ENCODE data around the gene MAN1A2. TPM values are rescaled to one million over a fixed set of nuclear protein-coding genes. Genes with fewer than 3 reads are reported as not detected.

MAN1A2 gene
- total RNA-seq, 1 experiment from 2014 or later: 33.4 TPM

GRCh38 chr1:117535821-117536220 is 168.6 kb downstream of the MAN1A2 start:
- POLR2A ChIA-PET: interaction anchor here (0.9 to 2.5 kb wide), 3 partner anchors 21 to 222 kb away, joined by 4 to 12 read pairs (median 5); no protein-coding TSS in a partner anchor
- Mint-ChIP-seq H3K4me1 (ENCODE audit: insufficient read depth, unreplicated experiment) (no peaks in the 10 kb centered on the region), H3K27me3 (ENCODE audit: insufficient read depth, unreplicated experiment) (no peaks in the 10 kb centered on the region), H3K36me3 (ENCODE audit: insufficient read depth, unreplicated experiment) (no peaks in the 10 kb centered on the region), H3K4me3 (ENCODE audit: unreplicated experiment) (no peak overlapping the region), H3K27ac (ENCODE audit: low read depth, unreplicated experiment) (no peak overlapping the region), H3K9me3 (ENCODE audit: unreplicated experiment) (no peaks in the 10 kb centered on the region)
- no peak for TF ChIP-seq CTCF (IDR thresholded peaks at IDR 0.05; ENCODE audit: unreplicated experiment)
- CTCF ChIA-PET: interaction anchor here (0.6 to 15.1 kb wide), 48 partner anchors 9 to 811 kb away, joined by 3 to 395 read pairs (median 4); no protein-coding TSS in a partner anchor
- no TSS peak for BruUV-seq (replicated peaks)
- DNase-seq (ENCODE audit: unreplicated experiment): peak; percentile 26
- intact Hi-C loops (cut with micrococcal nuclease): loop anchor here (1.0 to 10.0 kb wide), 5 partner anchors 139 to 469 kb away; no protein-coding TSS in a partner anchor

- H3K27me3 Mint-ChIP-seq (ENCODE audit: insufficient read depth, unreplicated experiment): peaks cover 1% of the 10 kb centered on the region
- ChIA-PET POLR2A (interaction anchor here (0.6 to 0.9 kb wide), 2 partner anchors 14 to 309 kb away, joined by 3 to 4 read pairs; no protein-coding TSS in a partner anchor), CTCF (interaction anchor here (1.1 to 15.1 kb wide), 3 partner anchors 25 to 358 kb away, joined by 4 to 395 read pairs (median 4); no protein-coding TSS in a partner anchor)
- intact Hi-C loops (cut with micrococcal nuclease): loop anchor here (5.0 to 10.0 kb wide), 2 partner anchors 137 to 470 kb away; no protein-coding TSS in a partner anchor
- H3K9me3 Mint-ChIP-seq (ENCODE audit: unreplicated experiment): no peaks in the 10 kb centered on the region
- H3K27ac Mint-ChIP-seq (ENCODE audit: low read depth, unreplicated experiment): no peak overlapping the region
- H3K4me3 Mint-ChIP-seq (ENCODE audit: unreplicated experiment): no peak overlapping the region
- BruUV-seq (replicated peaks): no TSS peak
- no peaks in the 10 kb centered on the region for H3K4me1 Mint-ChIP-seq (ENCODE audit: insufficient read depth, unreplicated experiment)
- TF ChIP-seq CTCF (IDR thresholded peaks at IDR 0.05; ENCODE audit: unreplicated experiment): no peak
- H3K36me3 Mint-ChIP-seq (ENCODE audit: insufficient read depth, unreplicated experiment): no peaks in the 10 kb centered on the region
- peak; percentile 60 for DNase-seq (ENCODE audit: unreplicated experiment)
These were observed 170.2 kb downstream of the MAN1A2 start for GRCh38 chr1:117537291-117537920.

- H3K9me3 Mint-ChIP-seq (ENCODE audit: unreplicated experiment): peaks cover 5% of the 10 kb centered on the region
- no peaks in the 10 kb centered on the region for H3K4me1 Mint-ChIP-seq (ENCODE audit: insufficient read depth, unreplicated experiment)
- no peak overlapping the region for H3K27ac Mint-ChIP-seq (ENCODE audit: low read depth, unreplicated experiment)
- BruUV-seq (replicated peaks): no TSS peak
- peaks cover 9% of the 10 kb centered on the region for H3K27me3 Mint-ChIP-seq (ENCODE audit: insufficient read depth, unreplicated experiment)
- intact Hi-C loops (cut with micrococcal nuclease): no loop called here
- no peaks in the 10 kb centered on the region for H3K36me3 Mint-ChIP-seq (ENCODE audit: insufficient read depth, unreplicated experiment)
- no peak overlapping the region for H3K4me3 Mint-ChIP-seq (ENCODE audit: unreplicated experiment)
- no peak for TF ChIP-seq CTCF (IDR thresholded peaks at IDR 0.05; ENCODE audit: unreplicated experiment)
- POLR2A ChIA-PET: interaction anchor here (0.7 to 1.5 kb wide), 3 partner anchors 76 to 213 kb away, joined by 3 read pairs; no protein-coding TSS in a partner anchor
- CTCF ChIA-PET: interaction anchor here (0.5 to 15.1 kb wide), 9 partner anchors 12 to 860 kb away, joined by 3 to 395 read pairs (median 4); no protein-coding TSS in a partner anchor
- DNase-seq (ENCODE audit: unreplicated experiment): no peak
These were observed 173.3 kb downstream of the MAN1A2 start for GRCh38 chr1:117540532-117540931.

GRCh38 chr1:117541003-117541402 is 173.8 kb downstream of the MAN1A2 start:
- no peak for TF ChIP-seq CTCF (IDR thresholded peaks at IDR 0.05; ENCODE audit: unreplicated experiment)
- Mint-ChIP-seq H3K27ac (ENCODE audit: low read depth, unreplicated experiment) (no peak overlapping the region), H3K27me3 (ENCODE audit: insufficient read depth, unreplicated experiment) (peaks cover 9% of the 10 kb centered on the region), H3K36me3 (ENCODE audit: insufficient read depth, unreplicated experiment) (no peaks in the 10 kb centered on the region), H3K4me1 (ENCODE audit: insufficient read depth, unreplicated experiment) (no peaks in the 10 kb centered on the region), H3K4me3 (ENCODE audit: unreplicated experiment) (no peak overlapping the region), H3K9me3 (ENCODE audit: unreplicated experiment) (peaks cover 5% of the 10 kb centered on the region)
- ChIA-PET POLR2A (interaction anchor here (0.7 to 1.5 kb wide), 4 partner anchors 51 to 213 kb away, joined by 3 read pairs; no protein-coding TSS in a partner anchor), CTCF (interaction anchor here (0.5 to 15.1 kb wide), 7 partner anchors 12 to 355 kb away, joined by 3 to 395 read pairs (median 4); no protein-coding TSS in a partner anchor)
- BruUV-seq (replicated peaks): no TSS peak
- peak; percentile 88 for DNase-seq (ENCODE audit: unreplicated experiment)
- intact Hi-C loops (cut with micrococcal nuclease): no loop called here

Measured in MCF 10A (cell line).